ENCODE results near the gene DSCAM. TPM values are rescaled to one million over a fixed set of nuclear protein-coding genes. Genes with fewer than 3 reads are reported as not detected.

Gene DSCAM
- total and polyA plus RNA-seq, 10 of the 15 experiments (the other 5 are each of a cell fraction or from before 2014, with no cell fraction given), result not detected

- TF ChIP-seq ATF7 (IDR thresholded peaks at IDR 0.05; ENCODE audit: low read depth) (no peak), RELA (IDR thresholded peaks at IDR 0.05; ENCODE audit: borderline replicate concordance, partially characterized antibody) (no peak), ZBED1 (IDR thresholded peaks at IDR 0.05; ENCODE audit: borderline replicate concordance) (no peak), ZNF24 (IDR thresholded peaks at IDR 0.05) (no peak)
- no peak overlapping the region for H3K9ac ChIP-seq (ENCODE audit: control insufficient read depth, insufficient read depth, low read length)
- H3K4me2 ChIP-seq (ENCODE audit: control insufficient read depth, insufficient read depth), result no peak overlapping the region
- ChIA-PET SMC1A (ENCODE audit: uncharacterized antibody, unreplicated experiment) (no interaction called here), CTCF (no interaction called here), RAD21 (ENCODE audit: unreplicated experiment) (no interaction called here), POLR2A (no interaction called here)
- intact Hi-C loops (cut with micrococcal nuclease; ENCODE audit: unreplicated experiment) (no loop called here), in situ Hi-C loops (cut with MboI) (no loop called here)
- ATAC-seq (no peak), DNase-seq (ENCODE audit: low read depth, low spot score) (no peak), FAIRE-seq (no peak)
- H3K9me3 ChIP-seq (replicated peaks; ENCODE audit: control insufficient read depth, insufficient read depth, low read length), result no peaks in the 10 kb centered on the region
- BruUV-seq (replicated peaks), result no TSS peak
- H4K20me1 ChIP-seq (ENCODE audit: control insufficient read depth, insufficient read depth), result no peaks in the 10 kb centered on the region
- no peak overlapping the region for H2AFZ ChIP-seq (ENCODE audit: control insufficient read depth, low read depth, low read length)
- H3K27me3 ChIP-seq (replicated peaks in 1 of 2; ENCODE audit: control insufficient read depth in 2 of 2, insufficient read depth in 2 of 2, low read length in 1 of 2), result no peaks in the 10 kb centered on the region
- H3K27ac ChIP-seq (ENCODE audit: control insufficient read depth, insufficient read depth), result no peak overlapping the region
- 42% methylated on average over 9 of the region's 9 CpGs for WGBS (ENCODE audit: insufficient coverage, insufficient replicate concordance, low lambda C conversion rate, missing lambda C conversion rate)
- H3K79me2 ChIP-seq (ENCODE audit: control insufficient read depth, insufficient read depth, low read length), result no peaks in the 10 kb centered on the region
- H3K36me3 ChIP-seq (ENCODE audit: control insufficient read depth in 2 of 2, insufficient read depth in 2 of 2, low read length in 1 of 2), result no peaks in the 10 kb centered on the region
- no peaks in the 10 kb centered on the region for H3K4me1 ChIP-seq (ENCODE audit: control insufficient read depth, insufficient read depth, low read length)
- H3K4me3 ChIP-seq, result no peak overlapping the region
These were observed 284.5 kb downstream of the DSCAM start for GRCh38 chr21:40562242-40563002.

- in situ Hi-C loops (cut with MboI) (no loop called here), intact Hi-C loops (cut with micrococcal nuclease; ENCODE audit: unreplicated experiment) (no loop called here)
- SMC1A ChIA-PET (ENCODE audit: uncharacterized antibody, unreplicated experiment), result no interaction called here
- H3K27ac ChIP-seq (ENCODE audit: control insufficient read depth, insufficient read depth), result no peak overlapping the region
- no peaks in the 10 kb centered on the region for H3K27me3 ChIP-seq (replicated peaks in 1 of 2; ENCODE audit: control insufficient read depth in 2 of 2, insufficient read depth in 2 of 2, low read length in 1 of 2)
- CTCF ChIA-PET, result no interaction called here
- no TSS peak for BruUV-seq (replicated peaks)
- RAD21 ChIA-PET (ENCODE audit: unreplicated experiment), result no interaction called here
- H3K9ac ChIP-seq (ENCODE audit: control insufficient read depth, insufficient read depth, low read length), result no peak overlapping the region
- no peaks in the 10 kb centered on the region for H3K9me3 ChIP-seq (replicated peaks; ENCODE audit: control insufficient read depth, insufficient read depth, low read length)
- ATAC-seq, result no peak
- no peak for TF ChIP-seq CHD2 (IDR thresholded peaks at IDR 0.05; ENCODE audit: borderline replicate concordance, low read depth, low read length)
- no peak for TF ChIP-seq SP1 (IDR thresholded peaks at IDR 0.05; ENCODE audit: low read depth, low read length)
- TF ChIP-seq KLF5 (IDR thresholded peaks at IDR 0.05; ENCODE audit: partially characterized antibody), result no peak
- no peak for TF ChIP-seq HDGF (IDR thresholded peaks at IDR 0.05)
- TF ChIP-seq SKIL (IDR thresholded peaks at IDR 0.05; ENCODE audit: low read depth, poor library complexity, severe bottlenecking), result no peak
- TF ChIP-seq STAT1 (conservative IDR thresholded peaks at IDR 0.05), result no peak
- TF ChIP-seq ATF3 (IDR thresholded peaks at IDR 0.05; ENCODE audit: borderline replicate concordance, extremely low read depth, low read depth, low read length), result no peak
- no peak for TF ChIP-seq GABPA (IDR thresholded peaks at IDR 0.05; ENCODE audit: low read depth)
- no peak for TF ChIP-seq ATF2 (IDR thresholded peaks at IDR 0.05; ENCODE audit: low read length)
- TF ChIP-seq NFYA (IDR thresholded peaks at IDR 0.05; ENCODE audit: borderline replicate concordance, low read depth, low read length), result no peak
- TF ChIP-seq STAT3 (IDR thresholded peaks at IDR 0.05; ENCODE audit: low read depth, low read length), result no peak
- H3K79me2 ChIP-seq (ENCODE audit: control insufficient read depth, insufficient read depth, low read length), result no peaks in the 10 kb centered on the region
- no peaks in the 10 kb centered on the region for H3K36me3 ChIP-seq (ENCODE audit: control insufficient read depth in 2 of 2, insufficient read depth in 2 of 2, low read length in 1 of 2)
- no peaks in the 10 kb centered on the region for H3K4me1 ChIP-seq (ENCODE audit: control insufficient read depth, insufficient read depth, low read length)
- no peak overlapping the region for H3K4me2 ChIP-seq (ENCODE audit: control insufficient read depth, insufficient read depth)
- DNase-seq (ENCODE audit: low read depth, low spot score), result no peak
- H4K20me1 ChIP-seq (ENCODE audit: control insufficient read depth, insufficient read depth), result no peaks in the 10 kb centered on the region
- no peak overlapping the region for H2AFZ ChIP-seq (ENCODE audit: control insufficient read depth, low read depth, low read length)
- no peak overlapping the region for H3K4me3 ChIP-seq
- 0% methylated on average over 1 of the region's 1 CpG for WGBS (ENCODE audit: insufficient coverage, insufficient replicate concordance, low lambda C conversion rate, missing lambda C conversion rate)
- POLR2A ChIA-PET, result no interaction called here
- FAIRE-seq, result no peak
These were observed 290.5 kb downstream of the DSCAM start for GRCh38 chr21:40556442-40556968.

Data from GM12878 (cell line).